Amniotic stem cell (primary cell): ENCODE measurements around the gene WASHC4.

ENCODE experiments used
- DNase-seq: peaks from one replicate; lab custom pipeline; 2025; lab: John Stamatoyannopoulos, UW

Gene WASHC4, protein sequence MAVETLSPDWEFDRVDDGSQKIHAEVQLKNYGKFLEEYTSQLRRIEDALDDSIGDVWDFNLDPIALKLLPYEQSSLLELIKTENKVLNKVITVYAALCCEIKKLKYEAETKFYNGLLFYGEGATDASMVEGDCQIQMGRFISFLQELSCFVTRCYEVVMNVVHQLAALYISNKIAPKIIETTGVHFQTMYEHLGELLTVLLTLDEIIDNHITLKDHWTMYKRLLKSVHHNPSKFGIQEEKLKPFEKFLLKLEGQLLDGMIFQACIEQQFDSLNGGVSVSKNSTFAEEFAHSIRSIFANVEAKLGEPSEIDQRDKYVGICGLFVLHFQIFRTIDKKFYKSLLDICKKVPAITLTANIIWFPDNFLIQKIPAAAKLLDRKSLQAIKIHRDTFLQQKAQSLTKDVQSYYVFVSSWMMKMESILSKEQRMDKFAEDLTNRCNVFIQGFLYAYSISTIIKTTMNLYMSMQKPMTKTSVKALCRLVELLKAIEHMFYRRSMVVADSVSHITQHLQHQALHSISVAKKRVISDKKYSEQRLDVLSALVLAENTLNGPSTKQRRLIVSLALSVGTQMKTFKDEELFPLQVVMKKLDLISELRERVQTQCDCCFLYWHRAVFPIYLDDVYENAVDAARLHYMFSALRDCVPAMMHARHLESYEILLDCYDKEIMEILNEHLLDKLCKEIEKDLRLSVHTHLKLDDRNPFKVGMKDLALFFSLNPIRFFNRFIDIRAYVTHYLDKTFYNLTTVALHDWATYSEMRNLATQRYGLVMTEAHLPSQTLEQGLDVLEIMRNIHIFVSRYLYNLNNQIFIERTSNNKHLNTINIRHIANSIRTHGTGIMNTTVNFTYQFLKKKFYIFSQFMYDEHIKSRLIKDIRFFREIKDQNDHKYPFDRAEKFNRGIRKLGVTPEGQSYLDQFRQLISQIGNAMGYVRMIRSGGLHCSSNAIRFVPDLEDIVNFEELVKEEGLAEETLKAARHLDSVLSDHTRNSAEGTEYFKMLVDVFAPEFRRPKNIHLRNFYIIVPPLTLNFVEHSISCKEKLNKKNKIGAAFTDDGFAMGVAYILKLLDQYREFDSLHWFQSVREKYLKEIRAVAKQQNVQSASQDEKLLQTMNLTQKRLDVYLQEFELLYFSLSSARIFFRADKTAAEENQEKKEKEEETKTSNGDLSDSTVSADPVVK

GRCh38 chr12:105107494-105108371, at the start of gene WASHC4:
Gene WASHC4 (plus strand): TSS chr12:105107731. CDS start chr12:105107801, 70 bp downstream.
- peak; percentile 82 for DNase-seq

DNA sequence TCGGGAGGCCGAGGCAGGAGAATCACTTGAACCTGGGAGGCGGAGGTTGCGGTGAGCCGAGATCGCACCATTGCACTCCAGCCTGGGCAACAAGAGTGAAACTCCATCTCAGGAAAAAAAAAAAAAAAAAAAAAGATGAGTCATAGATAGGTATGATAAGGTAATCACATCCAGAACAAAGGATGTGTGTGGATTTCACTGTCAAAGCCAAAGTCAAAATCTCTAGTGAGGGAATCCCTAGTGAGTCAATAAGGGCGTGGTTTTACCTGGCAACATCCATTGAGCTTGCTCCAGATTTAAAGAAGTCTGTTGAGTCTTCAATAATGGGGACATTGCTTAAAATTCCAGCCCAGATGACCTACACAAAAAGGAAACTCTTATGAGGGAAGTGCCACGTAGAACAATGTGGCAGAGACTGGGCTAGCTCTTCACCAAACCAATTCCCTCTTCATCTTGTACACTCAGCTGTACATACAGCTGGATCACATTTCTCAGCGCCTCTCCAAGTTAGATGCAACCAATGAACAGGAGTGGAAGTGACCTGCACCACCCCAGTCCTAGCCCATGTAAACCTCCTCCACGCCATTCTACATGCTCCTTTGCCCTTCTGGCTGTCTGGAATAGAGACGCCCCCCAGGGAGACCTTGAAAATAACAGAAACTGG, 46.7 kb upstream of the WASHC4 start:
- DNase-seq: no peak

GRCh38 chr12:105064564-105065178, 42.9 kb upstream of the WASHC4 start:
- DNase-seq: no peak

DNA sequence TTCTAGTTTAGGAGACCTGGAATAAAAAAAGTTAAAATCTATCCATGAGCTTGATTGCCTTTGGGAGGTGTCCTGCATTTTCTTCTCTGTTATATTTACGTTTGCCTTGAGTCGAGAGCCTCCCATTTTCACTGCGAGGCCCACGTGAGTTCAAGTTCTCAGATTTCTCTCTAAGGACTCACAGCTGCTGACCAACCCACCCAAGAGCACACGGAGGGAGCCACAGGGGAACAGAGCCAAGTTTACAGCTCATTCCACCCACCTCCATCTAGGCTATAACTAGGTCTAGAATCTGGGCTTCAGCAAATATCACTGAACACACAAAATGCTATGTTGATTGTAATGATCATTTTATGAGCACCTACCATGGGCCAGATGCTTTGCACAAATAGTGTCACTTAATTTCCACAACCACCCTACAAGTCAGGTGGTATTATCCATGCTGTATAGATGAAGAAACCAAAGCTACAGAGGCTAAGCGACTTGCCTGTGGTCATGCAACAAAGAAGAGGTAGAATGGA, 40.0 kb upstream of the WASHC4 start:
- DNase-seq: no peak

DNA sequence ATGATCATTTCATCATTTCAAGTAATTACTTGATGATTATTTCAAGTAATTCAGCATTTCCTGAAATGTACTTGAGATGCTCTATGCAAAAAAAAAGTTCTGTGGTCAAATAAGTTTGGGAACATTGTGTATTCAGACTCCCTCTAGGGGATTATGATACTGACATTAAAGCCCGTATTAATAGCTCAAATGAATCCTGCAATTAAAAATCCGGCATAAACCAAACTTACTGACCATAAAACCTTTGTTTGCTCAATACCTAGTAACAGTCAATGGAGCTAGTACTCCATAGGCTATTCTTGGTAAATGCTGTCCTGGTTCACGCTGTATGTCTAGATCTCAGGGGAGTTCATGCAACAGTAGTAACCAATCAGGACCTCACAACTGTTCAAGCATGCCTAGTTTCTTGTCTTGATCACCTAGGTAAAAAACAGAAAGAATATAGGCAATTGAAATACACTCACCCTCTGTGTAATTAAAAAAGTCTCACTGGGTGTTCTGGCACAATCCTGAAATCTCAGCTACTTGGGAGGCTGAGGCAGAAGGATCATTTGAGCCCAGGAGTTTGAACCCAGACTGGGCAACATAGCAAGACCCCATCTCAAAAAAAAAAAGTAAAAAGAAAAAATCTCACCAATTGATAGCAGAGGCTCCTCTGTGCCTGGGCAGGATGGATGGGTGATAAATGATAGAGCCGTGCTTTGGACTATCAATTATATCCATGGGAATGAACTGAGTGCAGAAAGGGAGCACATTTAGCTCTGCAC, 37.4 kb upstream of the WASHC4 start:
- DNase-seq: no peak

GRCh38 chr12:105071981-105072380, 35.5 kb upstream of the WASHC4 start:
- no peak for DNase-seq

DNA sequence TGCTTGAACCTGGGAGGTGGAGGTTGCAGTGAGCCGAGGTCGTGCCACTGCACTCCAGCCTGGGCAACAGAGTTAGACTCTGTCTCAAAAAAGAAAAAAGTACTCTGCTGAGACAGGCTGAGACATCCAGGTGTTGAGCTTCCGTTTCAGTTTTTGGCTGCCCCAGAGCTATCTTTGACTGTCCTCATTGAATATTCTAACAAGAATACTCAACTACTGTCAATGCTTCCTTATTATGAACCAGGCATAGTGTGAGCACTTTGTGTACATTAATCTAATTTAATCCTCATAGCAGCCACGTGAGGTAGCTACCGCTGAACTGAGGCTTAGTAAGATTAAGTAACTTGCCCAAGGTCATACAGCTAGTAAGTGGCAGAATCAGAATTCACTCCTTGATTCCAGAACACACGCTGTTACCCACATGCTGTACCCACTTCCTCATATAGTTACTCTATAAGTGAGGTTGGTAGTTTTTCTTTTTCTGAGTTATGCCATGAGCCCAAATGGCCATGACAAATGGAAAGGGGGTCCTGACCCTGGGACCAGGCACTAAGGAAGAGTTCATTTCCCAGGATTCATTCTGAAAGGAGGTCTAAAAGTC, 34.5 kb upstream of the WASHC4 start:
- DNase-seq: no peak

DNA sequence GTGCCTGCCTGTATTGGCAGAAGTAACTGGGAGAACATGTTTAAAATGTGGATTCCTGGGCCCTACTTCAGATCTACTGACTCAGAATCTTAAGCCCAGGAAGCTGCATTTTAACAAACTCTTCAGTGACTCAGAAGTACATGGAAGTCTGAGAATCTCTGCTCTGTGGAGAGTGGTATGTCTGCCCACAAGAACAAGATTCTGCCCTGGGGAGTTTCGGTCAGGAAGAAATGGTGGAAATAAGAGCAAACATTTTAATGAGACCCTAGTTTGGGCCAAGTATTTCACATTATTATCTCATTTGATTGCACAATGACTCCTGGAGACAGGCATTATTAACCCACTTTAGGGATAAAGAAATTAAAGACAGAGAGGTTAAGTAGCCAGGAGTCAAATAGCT, 31.4 kb upstream of the WASHC4 start:
- no peak for DNase-seq

DNA sequence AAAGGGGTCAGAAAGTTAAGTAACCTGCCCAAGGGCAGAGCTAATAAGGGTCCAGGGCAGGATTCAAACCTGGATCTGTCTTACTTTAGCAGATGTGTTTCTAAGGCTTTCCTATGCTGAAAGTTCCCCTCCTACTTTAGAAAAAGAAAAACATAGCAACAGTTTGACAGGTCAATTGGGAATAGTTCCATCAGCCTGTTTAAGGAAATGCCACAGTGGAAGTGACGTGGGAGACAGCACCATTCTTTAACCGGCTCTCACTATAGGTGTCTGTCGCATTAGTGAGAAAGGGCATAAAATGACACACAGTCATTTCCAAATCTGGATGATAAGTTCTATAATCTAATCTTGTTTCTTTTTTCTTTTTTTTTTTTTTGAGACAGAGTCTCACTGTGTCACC, 30.6 kb upstream of the WASHC4 start:
- no peak for DNase-seq

DNA sequence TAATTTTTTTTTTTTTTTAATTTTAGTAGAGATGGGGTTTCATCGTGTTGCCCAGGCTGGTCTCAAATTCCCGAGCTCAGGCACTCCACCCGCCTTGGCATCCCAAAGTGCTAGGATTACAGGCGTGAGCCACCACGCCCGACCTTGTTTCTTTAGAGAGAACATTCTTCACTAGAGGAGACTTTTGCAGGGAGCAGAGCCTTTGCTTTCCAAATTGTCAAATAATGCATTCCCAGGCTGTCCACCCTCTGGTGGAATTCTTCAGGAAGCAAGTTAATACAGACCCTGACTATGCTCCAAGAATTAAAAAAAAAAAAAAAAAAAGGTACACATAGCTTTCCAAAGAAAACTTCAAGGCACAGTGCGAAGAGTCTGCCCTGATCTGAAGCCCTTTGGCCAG, 30.1 kb upstream of the WASHC4 start:
- no peak for DNase-seq

DNA sequence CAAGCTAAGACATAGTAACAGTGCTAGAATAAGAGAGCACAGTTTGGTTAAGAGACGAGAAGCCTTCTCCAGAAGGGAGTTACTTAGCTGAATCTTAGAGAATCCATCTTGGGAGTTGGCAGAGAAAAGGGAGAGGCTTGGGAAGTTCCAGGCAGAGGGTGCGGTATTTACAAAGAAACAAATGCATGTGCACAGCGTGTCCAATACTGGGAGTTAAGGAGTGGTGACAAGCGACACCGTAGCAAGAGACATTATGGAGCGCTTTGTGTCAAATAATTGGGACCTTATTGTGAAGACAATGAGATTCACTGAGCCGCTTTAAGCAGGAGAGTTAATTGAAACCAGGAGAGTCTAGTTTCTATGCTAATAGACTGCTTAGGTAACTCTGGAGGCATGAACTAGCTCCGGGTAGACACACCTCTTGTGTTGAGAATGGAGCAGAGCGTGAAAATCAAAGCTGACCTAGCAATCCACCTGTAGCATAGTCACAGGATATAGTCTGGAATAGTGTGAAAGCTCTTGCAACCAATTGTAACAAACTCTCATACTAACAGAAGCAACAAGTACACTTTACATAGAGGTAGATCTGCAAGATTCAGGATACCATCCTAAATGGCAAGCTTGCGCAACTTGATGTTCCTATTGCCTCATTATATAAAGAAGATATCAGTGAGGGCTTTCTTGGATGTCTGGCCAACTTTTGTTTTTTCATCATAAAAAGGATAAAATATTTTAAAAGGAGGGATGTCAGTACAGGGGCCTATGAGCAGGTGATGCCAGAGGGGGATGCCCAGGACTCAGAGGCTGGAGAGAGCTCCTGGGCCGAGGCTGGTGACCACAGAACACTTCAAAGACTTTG, 28.6 kb upstream of the WASHC4 start:
- no peak for DNase-seq

GRCh38 chr12:105083031-105083430, 24.5 kb upstream of the WASHC4 start:
- no peak for DNase-seq

DNA sequence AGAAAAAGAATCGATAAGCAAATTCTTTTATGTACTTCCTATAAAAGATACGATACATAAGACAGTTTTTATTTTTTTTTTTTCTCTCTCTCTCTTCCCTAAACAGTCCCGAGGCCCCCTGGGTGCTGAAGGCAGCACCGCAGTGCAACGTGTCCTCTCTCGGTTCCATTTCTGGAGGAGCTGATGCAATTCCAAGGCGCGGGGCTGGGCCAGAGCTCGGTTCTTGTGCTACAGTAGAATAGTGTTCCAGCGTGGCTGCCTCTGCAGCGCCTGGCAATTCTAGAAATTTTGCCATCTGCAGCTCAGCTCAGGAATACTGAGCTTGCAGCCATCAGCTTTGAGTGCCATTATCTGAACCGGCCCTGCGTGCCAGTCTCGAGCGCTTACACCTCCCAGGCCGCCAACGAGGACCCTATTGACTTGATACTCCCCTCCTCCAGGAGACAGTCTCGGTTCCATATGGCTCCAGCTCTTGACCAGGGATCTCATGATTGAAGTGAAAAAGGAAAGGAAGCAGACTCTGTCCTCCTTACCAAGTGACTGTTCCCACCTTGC, 23.9 kb upstream of the WASHC4 start:
- peak; percentile 29 for DNase-seq

DNA sequence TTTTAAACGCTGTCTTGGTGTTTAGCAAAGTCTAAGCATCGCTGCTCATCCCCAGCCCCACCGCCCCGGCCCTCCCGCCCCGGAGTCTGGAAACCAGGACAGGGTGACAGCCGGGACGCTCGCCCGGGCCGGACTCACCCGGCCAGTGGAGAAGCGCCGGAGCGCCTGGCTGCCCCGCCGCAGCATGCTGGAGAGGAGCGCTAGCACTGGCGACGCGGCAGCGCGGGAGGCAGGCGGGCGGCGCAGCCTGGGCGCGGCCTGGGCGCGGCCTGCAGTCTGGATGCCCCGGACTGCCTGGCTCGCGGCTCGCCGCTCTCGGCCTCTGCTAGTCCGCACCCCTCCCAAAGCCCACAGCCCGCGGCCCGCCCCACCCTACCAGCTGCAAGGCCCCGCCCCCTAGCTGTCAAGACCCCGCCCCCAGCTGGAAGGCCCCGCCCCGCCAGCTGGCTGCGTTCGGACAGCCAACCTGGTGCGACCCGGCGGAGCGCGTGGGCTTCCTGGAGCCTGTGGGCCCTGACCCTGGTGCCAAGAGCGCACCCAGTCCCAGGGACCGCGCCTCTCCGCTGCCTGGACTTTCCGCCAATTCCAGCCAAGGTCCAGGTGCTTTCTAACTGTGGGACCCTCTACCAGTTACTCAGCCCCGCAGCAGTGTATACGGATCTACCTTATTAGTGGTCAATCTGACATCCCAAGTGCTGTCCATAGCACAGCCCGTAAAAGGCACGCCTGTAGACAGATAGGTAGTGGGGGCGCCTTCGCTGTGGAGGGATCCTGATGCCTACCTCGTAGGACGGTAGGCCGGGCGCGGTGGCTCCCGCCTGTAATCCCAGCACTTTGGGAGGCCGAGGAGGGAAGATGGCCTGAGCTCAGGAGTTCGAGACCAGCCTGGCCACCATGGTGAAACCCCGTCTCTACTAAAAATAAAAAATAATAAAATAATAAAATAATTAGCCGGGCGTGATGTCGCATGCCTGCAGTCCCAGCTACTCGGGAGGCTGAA, 23.0 kb upstream of the WASHC4 start, which contains the start of gene ALDH1L2:
Gene ALDH1L2 (minus strand): TSS at position 208 of the 1,000 bp plus-strand sequence. CDS start 22 bp downstream, at position 186.
- DNase-seq: peak; percentile 58

DNA sequence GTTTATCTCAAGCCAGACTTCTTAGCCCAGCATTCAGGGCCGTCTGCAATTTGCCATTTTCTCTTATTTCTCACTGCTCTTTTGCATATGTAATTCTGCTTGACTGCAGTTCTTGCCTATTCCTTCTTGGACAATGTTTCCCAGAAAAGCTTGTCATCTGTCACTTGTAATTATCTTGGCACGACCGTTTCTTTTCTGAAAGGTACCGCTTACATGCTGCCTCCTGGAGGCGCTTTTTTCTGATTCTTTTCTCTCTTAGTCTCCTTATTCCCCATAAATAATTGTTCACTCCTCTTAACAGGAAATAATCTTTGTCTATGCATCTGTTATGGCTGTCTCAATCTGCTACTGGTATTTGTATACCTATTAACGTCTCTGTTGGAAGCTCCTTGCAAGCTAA, 22.0 kb upstream of the WASHC4 start:
- DNase-seq: no peak

GRCh38 chr12:105089817-105090216, 17.7 kb upstream of the WASHC4 start:
- DNase-seq: no peak
